ENCODE data around the gene LRP10. TPM values are rescaled to one million over a fixed set of nuclear protein-coding genes. Genes with fewer than 3 reads are reported as not detected.
"Not testable (repeated sequence)": the region's sequence is repeated elsewhere in the genome, so short reads cannot be mapped to it uniquely, and the experiment has no call there.

LRP10 gene
- total RNA-seq, 2 donors from 2014 or later, result 204 to 222 TPM

- Histone ChIP-seq H3K36me3 (no peaks in the 10 kb centered on the region), H3K4me3 (no peak overlapping the region), H3K27ac (no peak overlapping the region), H3K9me3 (no peaks in the 10 kb centered on the region), H3K9ac (ENCODE audit: low read depth in 2 of 2, low read length in 2 of 2) (no peak overlapping the region), H3K27me3 (no peaks in the 10 kb centered on the region), H3K4me1 (peaks cover under 1% of the 10 kb centered on the region)
- intact Hi-C loops (cut with DNase I), result no loop called here
- TF ChIP-seq CTCF (IDR thresholded peaks at IDR 0.05), result no peak
- DNase-seq, result no peak
Observed at GRCh38 chr14:22856428-22856827, 15.1 kb upstream of the LRP10 start.

- H3K4me1 ChIP-seq; H3K27ac ChIP-seq; H3K9ac ChIP-seq (ENCODE audit: low read depth in 2 of 2, low read length in 2 of 2); H3K27me3 ChIP-seq; H3K4me3 ChIP-seq; H3K9me3 ChIP-seq; H3K36me3 ChIP-seq; DNase-seq; intact Hi-C loops (cut with DNase I): not testable (repeated sequence)
Observed at GRCh38 chr14:22860377-22860776, 11.2 kb upstream of the LRP10 start.

- Histone ChIP-seq H3K4me1 (no peaks in the 10 kb centered on the region), H3K4me3 (no peak overlapping the region)
Observed at GRCh38 chr14:22861651-22862050, 9.9 kb upstream of the LRP10 start.

GRCh38 chr14:22864979-22865378, 6.6 kb upstream of the LRP10 start:
- TF ChIP-seq CTCF (IDR thresholded peaks at IDR 0.05), result no peak
- DNase-seq, result no peak
- H3K27ac ChIP-seq, result no peak overlapping the region
- no peaks in the 10 kb centered on the region for H3K4me1 ChIP-seq
- H3K9me3 ChIP-seq, result no peaks in the 10 kb centered on the region
- H3K27me3 ChIP-seq, result no peaks in the 10 kb centered on the region
- H3K4me3 ChIP-seq, result no peak overlapping the region
- H3K9ac ChIP-seq (ENCODE audit: low read depth in 2 of 2, low read length in 2 of 2), result no peak overlapping the region
- H3K36me3 ChIP-seq, result no peaks in the 10 kb centered on the region
- intact Hi-C loops (cut with DNase I), result no loop called here

More at GRCh38 chr14:22861651-22862050, 9.9 kb upstream of the LRP10 start:
- Histone ChIP-seq H3K27ac (no peak overlapping the region), H3K9ac (ENCODE audit: low read depth in 2 of 2, low read length in 2 of 2) (no peak overlapping the region), H3K27me3 (no peaks in the 10 kb centered on the region), H3K36me3 (no peaks in the 10 kb centered on the region), H3K9me3 (no peaks in the 10 kb centered on the region)
- DNase-seq, result no peak
- intact Hi-C loops (cut with DNase I), result no loop called here
- no peak for TF ChIP-seq CTCF (IDR thresholded peaks at IDR 0.05)

- Histone ChIP-seq H3K27ac (no peak overlapping the region), H3K4me3 (no peak overlapping the region), H3K9ac (ENCODE audit: low read depth in 2 of 2, low read length in 2 of 2) (no peak overlapping the region), H3K27me3 (no peaks in the 10 kb centered on the region), H3K9me3 (no peaks in the 10 kb centered on the region), H3K36me3 (no peaks in the 10 kb centered on the region), H3K4me1 (no peaks in the 10 kb centered on the region)
- TF ChIP-seq CTCF (IDR thresholded peaks at IDR 0.05), result no peak
- intact Hi-C loops (cut with DNase I), result no loop called here
- peak; percentile 48 for DNase-seq
Observed at GRCh38 chr14:22865424-22866405, 5.8 kb upstream of the LRP10 start.

GRCh38 chr14:22866874-22867273, 4.7 kb upstream of the LRP10 start:
- intact Hi-C loops (cut with DNase I), result no loop called here
- no peaks in the 10 kb centered on the region for H3K4me1 ChIP-seq

More at GRCh38 chr14:22866874-22867273, 4.7 kb upstream of the LRP10 start:
- H3K9ac ChIP-seq (ENCODE audit: low read depth in 2 of 2, low read length in 2 of 2), result no peak overlapping the region
- TF ChIP-seq CTCF (IDR thresholded peaks at IDR 0.05), result no peak
- DNase-seq, result no peak
- no peak overlapping the region for H3K27ac ChIP-seq
- H3K27me3 ChIP-seq, result no peaks in the 10 kb centered on the region
- H3K9me3 ChIP-seq, result no peaks in the 10 kb centered on the region
- H3K36me3 ChIP-seq, result no peaks in the 10 kb centered on the region
- H3K4me3 ChIP-seq, result no peak overlapping the region
